NCI-H69 (cell line): Measurements from ENCODE around the gene SLX4IP.

Experiments used
- DNase-seq: peaks from one replicate; lab custom pipeline; 2025; lab: John Stamatoyannopoulos, UW

Gene SLX4IP

DNA sequence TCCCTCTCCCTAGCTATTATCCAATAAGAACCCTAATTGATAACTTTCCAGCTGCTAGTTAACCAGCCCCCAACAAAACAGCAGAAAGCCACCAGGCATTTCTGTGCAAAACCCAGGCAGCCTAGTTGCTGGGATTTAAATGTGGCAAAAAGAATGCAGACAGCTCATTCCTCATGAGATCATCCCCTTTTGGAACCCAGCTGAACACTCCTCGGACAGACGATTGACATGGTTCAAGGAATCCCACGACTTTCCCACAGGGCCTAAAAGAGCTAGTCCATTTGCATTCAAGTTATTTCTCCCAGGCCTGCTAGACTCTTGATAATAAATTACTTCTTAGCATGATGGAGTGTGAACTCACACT is 214.7 kb downstream of the SLX4IP start:
- DNase-seq = no peak

DNA sequence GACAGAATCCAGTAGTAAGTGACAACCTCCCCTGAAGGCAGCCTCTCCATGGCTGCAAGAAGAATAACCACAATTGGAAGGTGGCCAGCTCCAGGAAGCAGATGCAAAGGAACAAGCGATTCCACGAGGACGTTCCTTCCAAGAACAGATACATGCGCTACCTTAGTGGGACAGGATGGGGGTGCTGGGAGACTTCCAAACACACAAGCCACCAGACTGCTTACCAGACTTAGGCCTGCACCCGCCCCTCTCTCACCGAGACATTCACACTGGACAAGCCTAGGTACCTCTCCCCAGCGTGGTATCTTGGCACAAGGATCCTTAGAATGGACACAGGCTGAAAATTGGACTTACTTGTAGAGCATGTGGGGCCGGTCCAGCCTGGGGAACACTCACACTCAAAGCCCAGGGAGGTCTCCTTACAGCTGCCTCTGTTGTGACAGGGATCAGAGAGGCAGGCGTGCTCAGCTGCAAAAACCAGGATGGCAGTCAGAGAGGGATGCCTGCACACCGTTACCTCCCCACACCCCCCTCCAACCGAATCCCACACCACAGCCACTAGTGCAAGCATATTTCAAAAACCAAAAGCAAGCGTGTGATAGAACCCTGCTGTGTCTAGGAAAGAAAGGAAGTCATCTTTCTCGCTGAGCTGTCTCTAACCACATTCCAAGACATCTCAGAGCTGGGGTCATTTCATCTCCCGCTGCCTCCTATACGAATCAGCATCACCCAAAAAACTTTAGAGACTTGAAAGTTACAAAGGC is 216.3 kb downstream of the SLX4IP start:
- no peak for DNase-seq

DNA sequence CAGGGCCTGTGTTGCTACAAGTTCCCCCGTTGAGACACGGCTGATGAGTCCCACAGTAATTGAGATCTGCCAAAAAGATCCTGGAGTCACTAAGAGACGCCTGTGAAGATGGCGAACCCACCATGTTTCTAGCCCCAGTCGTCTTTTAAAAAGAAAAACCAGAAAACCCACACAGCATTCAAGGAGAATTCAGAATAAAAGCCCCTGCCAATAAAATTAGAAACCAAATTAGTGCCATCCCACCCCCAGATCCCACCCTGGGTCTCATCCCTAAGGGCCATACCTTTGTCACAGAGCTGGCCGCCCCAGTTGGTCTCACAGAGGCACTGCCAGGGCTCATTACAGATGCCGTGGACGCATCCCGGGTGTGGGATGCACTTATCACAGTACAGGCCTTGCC is 217.1 kb downstream of the SLX4IP start:
- no peak for DNase-seq

DNA sequence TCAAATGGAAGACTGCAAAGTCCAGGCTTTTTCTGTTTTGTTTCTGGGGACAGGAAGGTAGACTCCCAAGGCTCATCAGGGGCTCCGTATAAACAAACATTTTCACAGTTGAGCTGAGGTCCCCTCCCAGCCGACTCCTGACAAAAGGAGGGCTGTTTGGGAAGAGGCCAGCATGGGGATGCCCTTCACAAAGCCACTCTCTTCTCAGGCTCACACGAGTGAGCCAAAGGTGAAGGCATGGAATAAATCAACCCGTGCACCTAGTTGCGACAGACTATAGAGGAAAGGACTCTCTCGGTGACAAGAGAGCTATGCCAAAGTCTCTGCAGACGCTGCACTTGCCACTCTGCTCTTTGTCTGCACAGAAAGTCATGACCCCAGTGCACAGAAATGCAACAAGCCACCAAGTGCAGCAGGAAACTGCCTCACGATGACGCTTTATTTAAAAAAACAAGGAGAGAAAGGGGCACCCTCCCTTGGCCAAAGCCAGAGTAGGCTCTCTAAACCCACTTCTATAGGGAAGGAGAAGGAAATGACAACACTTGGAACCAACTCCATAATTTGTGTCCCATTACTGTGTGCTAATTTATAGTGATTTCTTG is 217.7 kb downstream of the SLX4IP start:
- peak; percentile 16 for DNase-seq

DNA sequence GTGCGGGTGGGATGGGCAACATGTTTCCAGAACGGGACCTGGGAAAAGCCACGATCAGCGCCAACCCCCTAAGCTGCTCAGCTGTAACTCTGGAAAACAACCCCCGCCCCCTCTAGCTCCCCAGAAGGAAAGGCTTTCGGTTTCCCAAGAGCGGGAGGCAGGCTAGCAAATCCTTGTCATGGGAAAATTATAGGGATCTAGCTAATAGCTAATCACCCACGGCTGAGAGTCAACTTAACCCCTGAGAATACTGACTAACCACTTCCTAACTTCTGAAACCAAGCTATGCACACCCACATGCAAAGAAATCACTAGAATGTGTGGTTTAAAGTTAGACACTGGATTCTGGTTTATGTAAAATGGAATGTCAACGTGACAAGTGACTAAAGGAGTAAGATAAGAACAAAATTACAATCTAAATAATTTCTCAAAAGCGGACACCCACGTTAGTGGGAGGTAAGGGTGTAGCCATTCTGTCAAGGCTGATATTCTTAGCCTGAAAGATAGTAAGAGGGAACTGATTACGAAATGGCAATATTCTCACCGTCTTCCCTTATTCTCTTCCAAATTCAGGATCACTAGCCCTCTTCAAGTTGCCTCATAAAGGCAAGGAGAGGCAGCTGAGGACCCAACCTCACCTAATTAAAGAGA is 218.6 kb downstream of the SLX4IP start:
- DNase-seq = no peak

DNA sequence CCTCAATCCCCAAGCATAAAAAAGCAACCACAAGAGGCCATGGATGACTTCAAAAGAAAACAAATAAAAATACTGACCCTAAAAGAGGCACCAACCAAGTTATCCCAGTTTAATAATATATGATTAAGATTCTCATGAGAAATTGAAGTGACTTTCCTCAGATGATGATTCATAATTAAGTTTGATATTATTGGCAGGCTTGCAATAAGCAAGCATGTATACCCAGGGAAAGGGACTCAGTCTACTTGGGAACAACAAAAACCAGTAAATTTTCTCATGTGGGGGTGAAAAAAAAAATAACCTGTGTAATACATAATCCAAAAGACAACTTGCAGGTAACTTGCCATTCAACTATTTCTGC is 219.1 kb downstream of the SLX4IP start:
- no peak for DNase-seq

DNA sequence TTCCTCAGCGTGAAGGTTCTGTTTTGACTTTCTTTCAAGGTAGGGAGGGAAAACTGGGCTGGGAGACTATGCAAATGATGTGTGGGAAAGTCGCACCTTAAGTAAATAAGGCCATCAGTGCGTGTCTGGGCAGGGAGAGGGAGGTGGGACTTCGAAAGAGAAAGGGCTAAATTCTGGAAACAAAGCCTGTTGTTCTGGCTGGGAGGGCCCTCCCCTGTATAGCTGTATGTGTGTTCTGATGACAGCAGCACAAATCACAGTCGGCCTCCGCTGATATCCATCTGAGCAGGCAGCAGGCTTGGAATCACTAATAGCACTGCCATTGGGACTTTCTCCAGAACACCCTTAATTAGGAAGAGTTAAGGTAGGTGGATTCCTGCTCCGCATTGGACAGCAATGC is 219.5 kb downstream of the SLX4IP start:
- peak; percentile 75 for DNase-seq

DNA sequence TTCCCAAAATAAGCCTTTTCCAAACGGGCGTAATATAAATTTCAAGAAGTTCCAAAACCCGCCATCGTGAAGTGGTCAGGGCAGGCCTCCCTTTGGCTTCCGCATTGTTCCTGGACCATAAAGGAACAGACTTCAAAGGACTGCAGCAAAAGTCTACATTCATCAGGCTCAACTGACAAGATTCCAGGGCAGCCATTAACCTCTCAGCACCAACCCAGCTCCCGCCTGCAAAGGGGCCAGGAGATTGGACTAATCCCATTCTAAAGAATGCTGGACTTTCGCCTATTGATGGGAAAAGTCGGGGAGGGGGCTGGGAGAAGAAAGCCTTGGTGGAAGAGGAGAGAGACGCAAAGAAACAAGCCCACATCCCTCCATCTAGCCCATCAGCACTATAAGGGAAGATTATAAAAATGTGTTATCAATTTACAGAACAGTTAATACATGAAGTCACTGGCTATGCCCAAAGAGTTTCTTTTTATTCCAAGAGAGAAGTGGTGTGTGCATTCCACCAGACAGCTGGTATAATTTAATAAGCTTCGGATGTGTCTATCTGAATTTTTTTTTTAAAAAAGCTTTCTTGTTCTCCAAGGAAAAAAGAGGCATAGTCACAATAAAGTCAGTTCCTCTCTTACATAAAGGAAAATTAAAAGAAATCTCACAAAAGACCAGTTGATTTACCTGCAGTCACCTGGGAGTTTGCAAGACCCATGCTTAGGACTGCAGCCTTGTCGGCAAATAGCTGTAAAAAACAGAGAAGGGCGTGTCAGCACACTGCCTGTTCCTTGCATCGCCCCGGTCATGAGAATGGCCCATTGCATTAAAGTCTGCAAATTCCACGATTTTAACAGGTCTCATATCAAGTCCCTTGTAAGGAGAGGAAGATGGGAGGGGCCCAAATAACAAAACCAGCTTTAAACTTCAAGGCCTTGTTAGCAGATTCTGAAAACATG is 220.9 kb downstream of the SLX4IP start:
- DNase-seq = no peak

DNA sequence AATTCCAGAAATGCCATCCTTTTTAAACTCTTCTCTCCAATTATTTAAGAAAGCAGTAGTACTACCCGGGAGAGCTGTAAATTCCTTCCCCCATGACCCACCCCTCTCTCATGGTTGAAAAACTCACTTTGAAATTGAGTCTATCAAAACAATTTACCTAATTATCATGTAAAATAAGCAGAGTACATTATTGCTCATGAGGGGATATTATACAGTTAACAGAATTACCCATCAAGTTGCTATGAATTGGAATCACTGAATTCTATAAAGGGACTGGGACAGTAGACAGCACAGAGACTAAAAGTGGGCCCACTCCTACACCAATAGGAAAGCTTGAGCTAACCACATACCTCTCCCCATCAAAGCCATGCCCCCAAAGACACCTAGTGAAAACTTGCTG is 222.3 kb downstream of the SLX4IP start:
- no peak for DNase-seq

DNA sequence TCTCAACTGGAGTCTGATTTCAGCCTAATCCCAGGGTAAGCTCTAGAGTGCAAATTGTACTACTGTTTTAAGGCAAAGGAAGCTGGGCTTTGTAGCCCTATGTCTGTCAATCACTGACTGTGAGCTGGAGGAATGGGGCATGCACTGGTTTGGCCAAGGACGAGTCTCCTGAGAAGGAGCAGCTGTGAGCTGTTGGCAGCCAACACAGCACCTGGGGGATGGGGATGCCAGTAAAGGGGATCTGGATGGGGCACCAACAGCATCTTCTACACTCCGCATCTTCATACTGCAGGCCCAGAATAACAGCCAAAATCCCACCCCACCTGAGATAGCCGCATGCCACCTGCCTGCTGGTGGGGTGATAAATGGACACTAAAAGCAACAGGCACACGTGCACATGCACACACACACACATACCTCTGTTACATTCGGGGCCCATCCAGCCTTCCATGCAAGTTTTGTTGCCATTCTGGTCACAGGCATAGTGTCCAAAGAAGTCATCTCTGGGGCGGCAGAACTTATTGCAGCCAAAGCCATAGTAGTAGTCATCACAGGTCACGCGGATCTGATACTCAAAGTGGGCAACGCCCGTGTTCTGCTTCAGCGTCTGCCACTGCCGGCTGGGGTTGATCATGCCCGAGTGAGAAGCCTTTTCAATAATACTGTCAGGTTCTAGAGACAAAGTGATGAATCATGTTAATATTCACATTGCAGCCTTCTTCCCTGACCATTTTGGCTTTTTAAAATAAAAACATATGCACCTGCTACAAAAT is 223.1 kb downstream of the SLX4IP start:
- no peak for DNase-seq

DNA sequence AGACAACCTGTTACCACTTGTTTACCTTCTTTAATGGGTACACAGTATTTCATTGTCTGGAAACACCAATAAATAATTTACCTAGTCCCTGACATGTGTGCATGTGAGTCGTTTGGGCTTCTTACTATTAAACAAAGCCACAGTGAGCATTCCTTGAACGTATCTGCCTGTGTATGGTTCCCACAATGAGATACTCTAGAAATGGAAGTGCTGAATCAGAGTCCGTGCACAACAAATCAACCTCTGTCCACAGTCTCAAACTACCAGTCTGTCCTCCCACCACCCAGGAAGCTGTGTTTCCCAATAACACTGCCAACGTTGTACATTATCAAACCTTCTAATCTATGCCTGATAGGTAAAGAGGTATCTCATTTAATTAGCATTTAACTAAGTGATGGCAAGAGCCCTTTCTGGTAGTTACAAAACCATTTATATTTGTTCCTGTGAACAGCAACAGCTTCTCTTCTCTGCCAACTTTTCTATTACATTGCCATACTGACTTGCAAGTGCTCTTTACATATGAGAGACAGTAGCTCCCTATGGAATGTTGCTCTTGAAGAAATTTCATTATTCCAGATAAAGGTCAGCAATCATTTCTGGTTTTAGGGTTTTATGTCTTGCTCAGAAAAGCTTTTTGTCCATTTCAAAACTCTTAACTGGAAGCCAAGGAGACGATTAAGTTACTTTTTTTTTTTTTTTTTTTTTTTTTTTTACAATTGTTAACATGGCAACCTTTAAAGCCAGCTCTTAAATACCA is 223.9 kb downstream of the SLX4IP start:
- DNase-seq = no peak

DNA sequence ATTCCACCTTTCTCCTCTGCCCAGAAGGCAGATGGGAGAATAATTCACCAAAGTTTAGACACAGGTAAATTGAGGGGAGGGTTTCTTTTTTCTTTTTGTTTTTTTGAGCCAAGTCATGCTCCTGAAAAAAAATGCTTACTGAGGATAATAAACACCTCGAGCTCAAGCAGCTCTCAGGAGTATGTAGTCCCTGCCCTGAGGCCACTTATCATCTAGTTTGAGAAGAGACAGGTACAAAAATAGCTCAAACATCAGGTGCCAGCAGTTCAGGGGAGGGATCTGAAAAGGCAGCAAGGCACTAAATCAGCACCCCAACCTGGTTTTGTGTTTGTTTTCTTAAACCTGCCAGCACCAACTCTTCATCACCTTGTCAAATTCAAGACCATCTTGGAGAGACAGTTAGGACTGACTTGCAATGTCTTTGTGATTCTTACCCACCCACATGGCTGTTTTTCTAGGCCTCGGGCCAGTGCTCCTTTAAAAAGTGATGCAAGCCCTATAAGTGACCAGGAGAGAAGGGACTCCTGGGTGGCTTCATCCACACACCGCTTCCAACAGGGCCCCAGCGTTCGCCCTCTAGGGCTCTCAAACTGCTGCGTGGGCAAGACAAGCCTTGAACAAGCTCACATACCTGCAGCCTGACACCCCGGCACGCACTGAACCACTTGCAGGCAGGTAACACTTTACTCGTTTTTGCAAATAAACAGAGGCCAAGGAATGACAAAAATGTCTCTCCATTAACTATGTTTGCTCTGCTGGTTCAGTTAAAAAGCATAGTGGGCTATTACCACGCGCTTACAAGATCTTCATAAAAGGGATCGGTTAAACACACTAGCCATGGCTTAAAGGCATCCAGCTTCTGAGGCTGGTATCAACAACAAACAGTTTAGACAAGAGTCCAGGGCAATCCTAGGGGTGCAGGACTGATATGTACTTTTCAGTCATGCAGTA is 224.8 kb downstream of the SLX4IP start:
- DNase-seq = peak; percentile 13

DNA sequence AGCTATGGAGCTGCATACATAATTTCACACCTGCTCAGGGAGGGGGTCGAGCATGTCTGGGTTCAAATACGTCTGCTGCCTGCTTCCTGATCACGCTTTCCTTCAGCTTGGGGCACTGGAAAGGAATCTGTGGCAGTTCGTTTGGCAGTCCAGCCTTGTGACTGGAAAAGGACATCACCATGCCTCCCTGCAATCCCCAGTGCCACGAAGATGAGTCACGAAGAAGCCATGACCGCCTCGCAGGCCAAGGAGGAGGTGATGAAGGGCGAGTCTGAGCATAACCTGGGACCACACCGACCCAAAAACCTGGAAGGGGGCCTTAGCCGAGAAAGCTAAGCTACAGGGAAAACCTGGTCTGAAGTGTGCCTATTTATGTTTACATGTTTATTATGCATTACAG is 225.6 kb downstream of the SLX4IP start:
- DNase-seq = no peak

DNA sequence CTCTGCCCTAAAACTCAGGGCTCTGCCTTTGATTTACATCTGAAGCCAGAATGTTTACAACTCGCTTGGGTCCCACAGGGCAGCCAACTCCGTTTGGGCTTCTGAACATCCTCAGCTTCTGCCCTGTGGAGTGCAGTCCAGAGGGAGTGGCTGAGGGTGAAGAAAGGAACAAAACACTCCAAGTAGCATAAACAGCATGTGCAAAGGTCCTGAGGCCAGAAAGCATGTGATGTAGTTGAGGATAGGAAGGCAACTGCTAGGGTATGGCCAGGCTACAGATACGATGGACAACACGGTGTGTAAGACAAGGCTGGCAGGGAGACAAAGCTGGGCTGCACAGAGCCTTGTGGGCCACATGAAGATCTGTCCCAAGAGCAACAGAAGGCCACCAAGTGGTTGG is 226.2 kb downstream of the SLX4IP start:
- no peak for DNase-seq

DNA sequence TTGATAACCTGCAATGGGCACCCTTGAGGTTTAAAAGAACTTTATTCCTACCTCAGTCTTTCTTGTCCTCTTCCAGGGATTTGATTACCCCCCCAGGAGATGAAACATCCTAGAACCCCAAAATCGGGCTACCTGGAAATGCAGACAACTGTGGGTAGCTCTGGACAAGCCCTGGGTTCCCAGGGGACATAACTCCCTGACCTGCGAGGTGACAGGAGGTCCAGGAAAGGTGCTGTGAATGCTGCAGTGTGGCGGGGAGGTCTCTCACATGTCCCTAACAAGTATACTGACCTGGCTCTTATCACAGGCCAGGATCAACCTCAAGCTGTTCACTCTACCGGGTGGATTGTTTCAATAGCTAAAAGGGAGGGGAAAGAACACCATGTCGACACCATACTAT is 227.0 kb downstream of the SLX4IP start:
- no peak for DNase-seq

DNA sequence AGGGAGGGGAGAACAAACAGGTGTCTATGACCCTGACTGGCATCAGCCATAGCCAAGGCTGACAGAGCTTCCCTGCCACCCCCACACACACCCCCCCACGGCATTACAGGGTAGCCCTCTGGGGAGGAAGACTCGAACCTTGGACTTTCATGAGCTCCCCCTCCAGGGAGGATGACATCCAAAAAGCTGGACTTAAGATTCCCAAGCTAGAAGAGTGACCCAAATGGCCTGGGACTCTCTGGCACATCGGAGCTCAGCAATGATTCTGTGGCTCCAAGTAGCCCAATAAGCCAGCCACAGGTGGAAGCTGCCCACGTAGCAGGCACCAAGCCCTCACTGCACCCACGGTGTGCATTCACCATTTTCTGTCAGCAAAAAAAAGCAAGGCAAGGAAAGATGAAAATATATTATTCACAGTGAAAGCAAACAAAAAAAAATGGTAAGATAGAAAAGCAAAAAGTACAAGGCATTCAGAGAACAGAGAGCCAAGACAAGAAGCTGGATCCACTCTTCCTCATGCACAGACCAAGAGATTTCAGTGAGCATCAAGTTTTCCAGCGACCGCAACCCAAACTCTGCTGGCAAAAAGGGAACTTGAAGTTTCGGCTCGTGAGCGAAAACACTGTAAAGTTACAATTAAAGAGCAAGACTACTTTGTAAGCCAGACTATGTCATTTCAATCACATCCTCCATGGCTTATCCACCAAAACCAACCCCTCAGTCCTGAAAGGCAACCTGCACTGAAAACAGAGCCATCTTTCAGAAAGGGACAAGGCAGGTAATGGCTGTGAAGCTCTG is 227.8 kb downstream of the SLX4IP start:
- no peak for DNase-seq

DNA sequence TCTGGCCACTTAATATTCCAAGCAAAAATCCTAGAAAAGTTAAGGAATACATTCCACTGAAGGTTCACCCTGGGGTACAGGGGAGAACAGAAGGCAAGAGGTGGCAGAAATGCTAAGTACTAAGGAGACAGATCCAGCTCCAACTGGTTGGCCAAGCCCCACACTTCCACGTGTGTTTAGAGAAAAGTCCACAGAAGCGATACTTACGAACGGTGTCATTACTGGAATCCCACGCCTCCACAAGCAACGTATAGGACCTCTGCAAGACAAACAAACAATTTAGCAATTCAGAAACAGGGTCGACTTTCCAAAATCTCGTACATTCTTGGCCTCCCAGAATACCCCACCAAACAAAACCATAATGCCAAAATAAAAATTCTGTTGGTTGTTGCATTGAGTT is 228.7 kb downstream of the SLX4IP start:
- no peak for DNase-seq

DNA sequence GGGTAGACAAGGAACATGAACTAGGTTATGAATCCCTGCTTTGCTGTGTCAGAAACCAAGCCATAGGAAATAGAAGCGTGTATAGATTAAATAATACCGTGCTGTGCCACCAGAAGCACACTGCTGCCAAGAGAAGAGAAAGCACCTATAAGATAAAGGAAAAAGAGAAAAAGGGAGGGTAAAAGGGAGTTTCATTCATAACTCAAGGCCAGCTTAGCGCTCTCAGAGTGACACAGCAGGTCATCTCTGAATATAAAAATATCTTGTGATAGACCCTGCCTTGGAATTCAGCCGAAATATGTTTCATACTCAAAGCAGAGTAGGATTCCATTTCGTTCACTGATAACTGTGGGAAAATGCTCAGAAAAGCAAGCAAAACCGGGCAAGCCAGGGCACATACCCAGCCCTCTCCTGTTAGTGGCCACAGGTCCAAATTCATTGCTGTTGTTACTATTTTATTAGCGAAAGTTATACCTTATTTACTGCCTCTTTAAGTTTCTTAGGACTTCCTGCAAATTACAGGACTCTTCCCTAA is 230.0 kb downstream of the SLX4IP start:
- DNase-seq = peak; percentile 37

DNA sequence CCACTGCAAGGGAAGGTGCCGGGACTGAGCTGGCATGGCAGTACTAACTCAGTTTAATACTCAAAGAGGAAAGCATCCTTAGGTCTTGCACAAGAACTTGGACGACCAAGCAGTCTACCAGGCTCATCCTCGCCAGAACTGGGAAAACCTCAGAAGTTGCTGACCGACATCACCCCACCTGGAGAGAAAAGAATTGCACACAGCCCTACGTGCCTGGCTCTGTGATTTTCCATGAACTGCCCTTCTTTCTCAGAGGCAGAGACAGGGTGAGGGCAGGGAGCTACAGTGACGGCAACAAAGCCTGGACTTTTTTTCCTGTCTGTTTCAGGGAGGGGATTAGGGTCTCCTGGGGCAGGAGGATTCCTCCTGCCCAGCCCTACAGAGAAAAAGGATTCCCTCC is 230.7 kb downstream of the SLX4IP start:
- DNase-seq = no peak
